GM12874 (cell line): Measurements from ENCODE around the gene FLCN.

Source experiments
- TF ChIP-seq, protein P1 (sequence below): IDR thresholded peaks from 2 replicates; pipeline ENCODE4 v1.5.1; 2011; ENCODE audit warnings: low read depth, mild to moderate bottlenecking, control low read depth, low read length, moderate library complexity; ENCODE audit not compliant: insufficient read depth

The FLCN gene

DNA sequence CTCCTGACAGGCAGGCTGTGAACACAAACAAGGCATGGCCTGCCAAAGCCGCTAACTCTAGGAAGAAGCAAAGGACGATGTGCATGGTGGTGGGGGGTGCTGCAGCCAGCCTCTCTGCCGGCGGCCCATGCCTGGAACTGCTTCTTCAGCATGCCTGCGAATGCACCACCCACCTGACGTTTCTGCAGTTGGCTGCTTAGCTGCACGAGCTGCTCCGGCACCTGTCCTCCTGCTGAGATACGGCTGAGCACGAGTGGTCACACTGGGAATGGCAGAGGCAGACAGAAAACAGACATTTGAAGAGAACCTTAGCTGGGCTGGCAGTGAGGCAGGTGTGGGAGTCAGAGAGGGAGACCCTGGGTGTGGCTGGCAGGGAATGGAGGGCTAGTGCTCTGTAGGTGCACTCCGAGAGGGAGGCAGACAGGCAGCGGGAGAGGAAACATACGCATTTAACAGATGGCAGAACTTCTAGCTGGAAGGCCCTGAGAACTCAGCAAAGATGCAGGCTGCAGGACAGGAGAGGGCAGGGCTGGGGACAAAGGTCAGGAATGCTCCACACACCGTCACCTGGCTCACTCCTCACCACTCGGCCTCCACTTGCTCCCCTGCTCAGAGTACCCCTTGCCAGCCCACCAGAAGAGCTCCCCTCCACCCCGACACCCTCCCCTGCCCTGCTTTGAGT lies 5.2 kb downstream of the FLCN start:
- TF ChIP-seq, protein P1, sequence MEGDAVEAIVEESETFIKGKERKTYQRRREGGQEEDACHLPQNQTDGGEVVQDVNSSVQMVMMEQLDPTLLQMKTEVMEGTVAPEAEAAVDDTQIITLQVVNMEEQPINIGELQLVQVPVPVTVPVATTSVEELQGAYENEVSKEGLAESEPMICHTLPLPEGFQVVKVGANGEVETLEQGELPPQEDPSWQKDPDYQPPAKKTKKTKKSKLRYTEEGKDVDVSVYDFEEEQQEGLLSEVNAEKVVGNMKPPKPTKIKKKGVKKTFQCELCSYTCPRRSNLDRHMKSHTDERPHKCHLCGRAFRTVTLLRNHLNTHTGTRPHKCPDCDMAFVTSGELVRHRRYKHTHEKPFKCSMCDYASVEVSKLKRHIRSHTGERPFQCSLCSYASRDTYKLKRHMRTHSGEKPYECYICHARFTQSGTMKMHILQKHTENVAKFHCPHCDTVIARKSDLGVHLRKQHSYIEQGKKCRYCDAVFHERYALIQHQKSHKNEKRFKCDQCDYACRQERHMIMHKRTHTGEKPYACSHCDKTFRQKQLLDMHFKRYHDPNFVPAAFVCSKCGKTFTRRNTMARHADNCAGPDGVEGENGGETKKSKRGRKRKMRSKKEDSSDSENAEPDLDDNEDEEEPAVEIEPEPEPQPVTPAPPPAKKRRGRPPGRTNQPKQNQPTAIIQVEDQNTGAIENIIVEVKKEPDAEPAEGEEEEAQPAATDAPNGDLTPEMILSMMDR, result no peak

DNA sequence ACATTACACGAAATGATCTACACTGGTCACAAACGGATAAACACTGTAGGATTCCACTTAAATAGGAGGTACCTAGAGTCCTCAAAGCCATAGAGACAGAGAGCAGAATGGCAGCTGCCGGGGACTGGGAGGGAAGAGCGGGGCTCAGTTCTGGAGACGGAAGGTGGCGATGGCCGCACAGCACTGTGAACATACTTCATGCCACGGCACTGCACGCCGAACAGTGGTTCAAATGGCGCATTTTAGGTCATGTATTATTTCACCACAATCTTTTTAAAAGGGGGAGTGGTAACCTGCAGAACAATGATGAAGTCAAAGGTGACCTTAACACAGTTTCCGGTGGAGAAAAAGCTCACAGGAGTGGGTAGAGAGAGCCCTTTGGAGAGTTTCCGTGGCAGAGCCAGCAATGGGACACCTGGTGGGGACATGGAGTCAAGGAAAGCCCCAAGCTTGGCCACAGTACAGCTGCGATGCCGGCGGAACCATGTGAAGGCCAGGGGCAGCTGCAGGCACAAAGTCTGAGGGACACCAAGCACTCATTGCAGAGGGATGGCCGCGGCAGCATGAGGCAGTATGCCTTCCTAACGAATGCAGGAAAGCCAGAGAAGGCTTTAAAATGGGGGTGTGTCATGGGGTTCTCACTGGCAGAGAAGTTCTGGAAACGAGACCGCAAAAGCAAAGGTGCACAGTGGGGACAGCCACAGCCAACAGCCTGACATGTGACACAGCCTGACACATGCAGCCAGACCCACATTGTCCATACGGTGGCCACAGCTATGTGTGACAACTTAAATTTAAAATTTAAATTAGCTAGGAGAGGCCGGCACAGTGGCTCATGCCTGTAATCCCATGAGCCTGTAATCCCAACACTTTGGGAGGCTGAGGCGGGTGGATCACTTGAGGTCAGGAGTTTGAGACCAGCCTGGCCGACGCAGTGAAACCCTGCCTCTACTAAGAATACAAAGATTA lies 7.3 kb downstream of the FLCN start:
- TF ChIP-seq, protein P1, result no peak

DNA sequence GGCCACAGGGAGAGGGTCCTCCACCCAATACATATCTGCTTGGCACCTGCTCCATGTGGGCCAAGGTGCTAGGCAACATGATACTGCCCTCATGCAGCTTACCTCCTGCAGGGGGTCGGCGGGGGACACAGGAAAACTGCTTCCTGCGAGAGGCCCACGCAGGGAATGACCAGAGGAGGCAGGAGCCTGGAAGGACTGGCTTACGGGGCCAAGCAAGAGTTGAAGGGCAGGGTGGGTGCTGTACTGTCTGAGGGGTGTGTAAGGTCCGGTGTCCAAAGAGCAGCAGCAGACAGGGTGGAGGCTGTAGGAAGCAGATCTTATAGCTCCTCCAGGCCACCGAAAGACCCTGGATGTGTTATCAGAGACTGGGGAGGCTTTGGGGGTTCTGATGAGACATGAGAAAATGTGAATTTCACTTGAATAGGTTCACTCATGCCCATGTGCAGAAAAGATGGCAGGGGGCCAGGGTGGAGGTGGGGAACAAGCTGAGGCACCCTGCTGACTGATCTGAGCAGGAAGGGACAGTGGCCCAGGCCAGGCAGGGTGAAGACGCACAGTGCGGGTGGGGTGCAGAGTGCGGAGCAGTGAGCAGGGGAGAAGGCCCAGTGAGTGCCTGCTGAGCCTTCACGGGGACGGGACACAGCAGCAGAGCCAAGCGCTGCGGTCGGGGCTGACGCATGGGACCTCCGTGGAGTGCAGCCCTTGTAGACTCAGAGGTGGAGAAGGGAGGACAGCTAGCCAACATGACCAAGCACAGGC lies 8.3 kb downstream of the FLCN start:
- TF ChIP-seq, protein P1, result no peak

DNA sequence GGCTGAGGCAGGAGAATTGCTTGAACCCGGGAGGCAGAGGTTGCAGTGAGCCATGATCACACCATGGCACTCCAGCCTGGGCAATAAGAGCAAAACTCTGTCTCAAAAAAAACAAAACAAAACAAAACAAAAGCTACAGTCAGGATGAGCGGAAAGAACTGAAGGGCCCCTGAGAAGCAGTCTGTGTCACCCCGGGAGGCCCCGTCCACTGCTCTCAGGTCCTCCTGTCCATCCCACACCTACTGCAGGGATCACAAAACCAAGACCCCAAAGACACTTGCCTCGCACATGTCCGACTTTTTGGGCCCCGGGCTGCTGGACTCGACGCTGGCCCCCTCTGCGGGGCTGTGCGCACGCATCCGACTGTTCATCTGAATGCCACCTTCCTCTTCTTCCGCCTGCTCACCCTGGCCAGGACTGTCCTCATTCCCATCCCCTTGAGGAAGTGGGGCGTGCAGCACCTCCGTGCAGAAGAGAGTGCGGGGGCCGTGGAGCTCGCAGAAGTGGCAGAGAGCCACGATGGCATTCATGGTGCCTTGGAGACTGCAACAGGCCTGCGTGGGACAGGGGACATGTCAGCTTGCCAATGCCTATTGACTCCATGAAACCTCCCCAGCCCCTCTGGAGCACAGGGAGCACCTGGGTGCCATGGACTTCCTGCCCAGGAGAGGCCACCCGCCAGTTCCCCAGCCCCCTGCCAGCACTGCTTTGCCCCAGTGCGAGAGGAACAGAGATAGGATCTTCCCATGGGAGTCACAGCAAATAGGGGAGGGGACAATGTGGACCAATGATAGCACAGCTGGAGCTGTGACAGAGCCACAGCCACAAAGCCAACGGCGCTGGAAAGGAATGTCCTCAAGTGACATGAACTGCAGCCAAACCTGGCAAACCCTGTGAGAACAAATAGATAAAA lies 9.1 kb downstream of the FLCN start:
- TF ChIP-seq, protein P1, result no peak

GRCh38 chr17:17226451-17227265 lies 10.3 kb downstream of the FLCN start:
- TF ChIP-seq, protein P1, result no peak

GRCh38 chr17:17225901-17226300 lies 11.1 kb downstream of the FLCN start:
- TF ChIP-seq, protein P1, result no peak
